ENCODE data around the gene TLN1. TPM values are rescaled to one million over a fixed set of nuclear protein-coding genes. Genes with fewer than 3 reads are reported as not detected.
A peak's percentile ranks its signal among the peaks of the same experiment; 100 is the strongest.

Gene TLN1
- total RNA-seq, 3 donors from 2014 or later, result 163 to 497 (median 215) TPM

GRCh38 chr9:35673132-35674024 lies 58.6 kb downstream of the TLN1 start, which contains the start of gene CA9:
Gene CA9, plus strand, starts transcription at chr9:35673928. Its CDS starts 32 bp downstream, at chr9:35673960.
- DNase-seq (ENCODE audit: low spot score in 2 of 2), result no peak
- Histone ChIP-seq H3K36me3 (no peaks in the 10 kb centered on the region), H3K4me3 (no peak within 1 kb of the TSS), H3K27me3 (no peaks in the 10 kb centered on the region), H3K27ac (no peak within 1 kb of the TSS), H3K4me1 (peaks cover 0 to 4% of the 10 kb centered on the region in 2 donors), H3K9me3 (no peaks in the 10 kb centered on the region)
- intact Hi-C loops (cut with DNase I; ENCODE audit: low total_unique reads), result no loop called here
- TF ChIP-seq POLR2A (IDR thresholded peaks at IDR 0.05) (no peak), CTCF (IDR thresholded peaks at IDR 0.05) (no peak), POLR2AphosphoS5 (IDR thresholded peaks at IDR 0.05) (no peak)

DNA sequence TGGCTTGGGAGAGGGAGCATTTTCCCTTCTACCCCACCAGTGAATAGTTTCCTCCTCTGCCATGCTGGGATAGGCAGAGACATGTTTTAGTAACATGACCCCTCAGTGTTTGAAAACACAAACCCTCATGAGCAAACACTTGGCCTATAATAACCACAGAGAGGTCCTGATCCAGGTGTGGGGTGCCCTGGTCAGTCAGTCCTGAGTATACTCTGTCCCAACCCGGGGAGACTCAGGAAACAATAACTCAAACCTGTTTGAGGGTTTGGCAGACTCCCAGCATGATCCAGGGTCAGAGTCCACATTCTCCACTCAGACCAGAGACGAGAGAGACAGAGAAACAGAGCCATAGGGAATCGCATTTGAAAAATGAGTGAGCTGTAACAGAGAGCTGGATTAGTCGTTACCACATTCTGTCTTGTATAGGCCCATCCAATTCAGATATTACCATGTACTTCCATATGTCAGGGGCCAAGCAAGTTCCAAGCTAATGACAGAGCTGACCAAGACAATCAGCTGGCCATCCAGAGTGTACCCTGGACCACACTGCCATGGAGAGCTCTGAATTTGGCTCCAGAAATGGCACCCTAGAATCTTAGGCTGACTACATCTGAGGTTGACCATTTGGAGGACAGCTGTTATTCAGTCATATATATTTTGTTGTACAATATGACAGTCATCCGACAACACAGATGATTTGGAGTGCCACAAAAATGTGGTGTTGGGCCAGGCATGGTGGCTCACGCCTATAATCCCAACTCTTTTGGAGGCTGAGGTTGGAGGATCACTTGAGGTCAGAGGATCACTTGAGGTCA lies 62.5 kb downstream of the TLN1 start:
- H3K4me3 ChIP-seq, result no peak overlapping the region
- H3K27me3 ChIP-seq, result no peaks in the 10 kb centered on the region
- intact Hi-C loops (cut with DNase I; ENCODE audit: low total_unique reads), result no loop called here
- no peak for TF ChIP-seq POLR2AphosphoS5 (IDR thresholded peaks at IDR 0.05)
- TF ChIP-seq CTCF (IDR thresholded peaks at IDR 0.05), result no peak
- TF ChIP-seq POLR2A (IDR thresholded peaks at IDR 0.05), result no peak
- H3K36me3 ChIP-seq, result no peaks in the 10 kb centered on the region
- H3K27ac ChIP-seq, result peak overlapping the region in 1 of 2 donors; percentile 27
- no peaks in the 10 kb centered on the region for H3K9me3 ChIP-seq
- no peak for DNase-seq (ENCODE audit: low spot score in 2 of 2)
- no peaks in the 10 kb centered on the region for H3K4me1 ChIP-seq

DNA sequence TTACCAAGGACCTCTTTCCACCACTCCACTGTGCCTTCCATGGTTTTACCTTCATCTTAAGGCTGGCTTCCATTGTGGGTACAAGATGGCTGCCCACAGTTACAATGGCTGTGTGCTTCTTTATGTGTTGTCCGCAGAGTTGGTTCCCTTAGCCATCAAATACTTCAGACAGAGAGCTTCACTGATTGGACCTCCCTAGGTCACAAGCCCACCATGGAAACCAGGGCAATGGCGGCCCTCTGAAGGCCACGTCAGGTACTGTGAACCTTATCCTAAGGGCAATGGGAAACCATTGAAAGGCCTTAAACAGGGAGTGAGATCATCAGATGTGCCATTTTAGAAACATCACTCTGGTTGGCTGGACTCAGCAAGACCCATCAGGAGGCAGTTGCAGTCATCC lies 64.1 kb downstream of the TLN1 start:
- DNase-seq (ENCODE audit: low spot score in 2 of 2), result no peak
- intact Hi-C loops (cut with DNase I; ENCODE audit: low total_unique reads), result no loop called here
- H3K9me3 ChIP-seq, result no peaks in the 10 kb centered on the region
- no peak overlapping the region for H3K27ac ChIP-seq
- H3K4me3 ChIP-seq, result no peak overlapping the region
- no peaks in the 10 kb centered on the region for H3K4me1 ChIP-seq
- H3K27me3 ChIP-seq, result no peaks in the 10 kb centered on the region
- TF ChIP-seq CTCF (IDR thresholded peaks at IDR 0.05) (no peak), POLR2A (IDR thresholded peaks at IDR 0.05) (no peak), POLR2AphosphoS5 (IDR thresholded peaks at IDR 0.05) (no peak)
- no peaks in the 10 kb centered on the region for H3K36me3 ChIP-seq

DNA sequence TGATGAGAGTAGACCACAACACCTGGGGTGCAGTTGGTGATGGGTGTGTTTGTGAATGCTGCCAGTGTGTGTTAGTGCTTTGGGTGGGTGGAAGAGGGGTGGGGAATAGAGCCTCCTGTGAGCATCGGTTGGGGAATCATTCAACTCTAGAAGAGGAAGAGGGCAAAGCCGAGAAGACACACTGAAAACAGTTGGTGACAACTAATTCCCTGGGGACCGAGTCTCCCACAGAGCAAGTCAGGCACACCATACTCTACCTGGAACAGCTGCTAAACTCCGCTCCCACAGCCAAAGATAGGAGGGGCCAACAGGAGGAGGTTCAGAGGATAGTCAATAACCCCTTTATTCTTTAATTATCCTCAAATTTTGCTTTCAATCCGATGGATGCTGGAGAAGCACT lies 65.4 kb downstream of the TLN1 start:
- no peak for DNase-seq (ENCODE audit: low spot score in 2 of 2)
- intact Hi-C loops (cut with DNase I; ENCODE audit: low total_unique reads), result no loop called here
- Histone ChIP-seq H3K27me3 (no peaks in the 10 kb centered on the region), H3K36me3 (no peaks in the 10 kb centered on the region), H3K4me3 (no peak overlapping the region), H3K9me3 (no peaks in the 10 kb centered on the region), H3K27ac (no peak overlapping the region), H3K4me1 (no peaks in the 10 kb centered on the region)
- TF ChIP-seq CTCF (IDR thresholded peaks at IDR 0.05), result no peak
- TF ChIP-seq POLR2A (IDR thresholded peaks at IDR 0.05), result no peak
- TF ChIP-seq POLR2AphosphoS5 (IDR thresholded peaks at IDR 0.05), result no peak

GRCh38 chr9:35666045-35666444 lies 66.0 kb downstream of the TLN1 start:
- intact Hi-C loops (cut with DNase I; ENCODE audit: low total_unique reads), result no loop called here
- no peak overlapping the region for H3K4me3 ChIP-seq
- no peaks in the 10 kb centered on the region for H3K36me3 ChIP-seq
- H3K4me1 ChIP-seq, result no peaks in the 10 kb centered on the region
- H3K27me3 ChIP-seq, result no peaks in the 10 kb centered on the region
- H3K27ac ChIP-seq, result no peak overlapping the region
- DNase-seq (ENCODE audit: low spot score in 2 of 2), result no peak
- H3K9me3 ChIP-seq, result no peaks in the 10 kb centered on the region
- TF ChIP-seq CTCF (IDR thresholded peaks at IDR 0.05), result no peak
- TF ChIP-seq POLR2AphosphoS5 (IDR thresholded peaks at IDR 0.05), result no peak

Measured in breast epithelium (tissue), 4 donors.